Measurements from ENCODE around the gene TBP. TPM values are rescaled to one million over a fixed set of nuclear protein-coding genes. Genes with fewer than 3 reads are reported as not detected.

TBP gene
- total RNA-seq, 1 experiment from 2014 or later = 20.6 TPM

- TF ChIP-seq GTF2I (CRISPR knock-in tag; conservative IDR thresholded peaks at IDR 0.05) (no peak), NR1H2 (CRISPR knock-in tag; IDR thresholded peaks at IDR 0.05) (no peak), EMX1 (CRISPR knock-in tag; IDR thresholded peaks at IDR 0.05) (no peak), CBFB (CRISPR knock-in tag; IDR thresholded peaks at IDR 0.05; ENCODE audit: low read depth) (no peak), ESRRA (CRISPR knock-in tag; IDR thresholded peaks at IDR 0.05; ENCODE audit: borderline replicate concordance) (0 out of 2 replicates have a peak, but pooled peaks have one; percentile 32), ETV6 (CRISPR knock-in tag; IDR thresholded peaks at IDR 0.05) (peak; percentile 53; the same call in 1 of the 2 replicates), SP1 (CRISPR knock-in tag; conservative IDR thresholded peaks at IDR 0.05) (peak; percentile 85), MLX (CRISPR knock-in tag; IDR thresholded peaks at IDR 0.05) (no peak), NFE2L1 (CRISPR knock-in tag; IDR thresholded peaks at IDR 0.05) (no peak), JAZF1 (CRISPR knock-in tag; IDR thresholded peaks at IDR 0.05) (no peak), SMAD3 (CRISPR knock-in tag; IDR thresholded peaks at IDR 0.05; ENCODE audit: borderline replicate concordance) (no peak), ZNF232 (CRISPR knock-in tag; IDR thresholded peaks at IDR 0.05) (0 out of 2 replicates have a peak, but pooled peaks have one; percentile 6), CREM (CRISPR knock-in tag; IDR thresholded peaks at IDR 0.05) (peak; percentile 64), GABPB1 (CRISPR knock-in tag; IDR thresholded peaks at IDR 0.05) (peak; percentile 75; the same call in 1 of the 2 replicates), FOXK1 (CRISPR knock-in tag; IDR thresholded peaks at IDR 0.05) (peak; percentile 69; the same call in 1 of the 2 replicates)
Observed at GRCh38 chr6:170584181-170584953, 30.2 kb downstream of the TBP start, which contains the start of gene PDCD2 (continued).

DNA sequence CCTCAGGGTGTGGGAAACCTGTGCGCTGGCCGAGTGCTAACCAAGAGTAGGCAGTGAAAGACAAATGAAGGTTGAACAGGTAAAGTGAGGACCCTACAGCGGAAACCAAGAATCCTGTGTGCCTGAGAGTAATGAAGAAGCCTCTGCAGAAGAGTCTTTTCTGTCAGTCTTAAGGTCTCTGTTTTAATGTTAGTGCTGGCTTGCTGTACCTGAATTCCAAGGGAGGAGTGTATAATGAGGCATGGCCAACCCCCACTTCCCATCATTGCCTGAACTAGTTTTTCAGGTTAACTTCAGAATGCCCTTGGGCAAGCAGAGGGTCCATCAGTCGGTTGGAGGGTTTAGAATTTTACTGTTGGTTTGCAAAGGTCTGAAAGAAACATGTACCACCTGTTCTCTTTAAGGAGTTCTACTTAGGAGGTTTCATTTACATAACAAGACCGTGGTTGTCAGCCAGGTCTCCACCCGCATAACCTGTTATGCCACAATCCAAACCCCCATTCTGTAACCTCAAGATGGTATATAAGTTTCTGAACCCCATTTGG, 30.9 kb downstream of the TBP start:
- no peaks in the 10 kb centered on the region for H3K27me3 Mint-ChIP-seq (ENCODE audit: low read depth)
- peaks cover 13% of the 10 kb centered on the region for H3K9me3 Mint-ChIP-seq
- peak overlapping the region; percentile 99 for H3K27ac Mint-ChIP-seq
- ChIA-PET POLR2A (no interaction called here), CTCF (no interaction called here)
- DNase-seq (ENCODE audit: low spot score) (peak; percentile 15), ATAC-seq (peak; percentile 29)
- peak overlapping the region; percentile 99 for H3K4me3 Mint-ChIP-seq
- TF ChIP-seq E2F5 (CRISPR knock-in tag; IDR thresholded peaks at IDR 0.05) (no peak), ZNF263 (CRISPR knock-in tag; IDR thresholded peaks at IDR 0.05; ENCODE audit: low read depth) (no peak), RELA (CRISPR knock-in tag; IDR thresholded peaks at IDR 0.05; ENCODE audit: borderline replicate concordance) (no peak)
- TF ChIP-seq, protein P1, sequence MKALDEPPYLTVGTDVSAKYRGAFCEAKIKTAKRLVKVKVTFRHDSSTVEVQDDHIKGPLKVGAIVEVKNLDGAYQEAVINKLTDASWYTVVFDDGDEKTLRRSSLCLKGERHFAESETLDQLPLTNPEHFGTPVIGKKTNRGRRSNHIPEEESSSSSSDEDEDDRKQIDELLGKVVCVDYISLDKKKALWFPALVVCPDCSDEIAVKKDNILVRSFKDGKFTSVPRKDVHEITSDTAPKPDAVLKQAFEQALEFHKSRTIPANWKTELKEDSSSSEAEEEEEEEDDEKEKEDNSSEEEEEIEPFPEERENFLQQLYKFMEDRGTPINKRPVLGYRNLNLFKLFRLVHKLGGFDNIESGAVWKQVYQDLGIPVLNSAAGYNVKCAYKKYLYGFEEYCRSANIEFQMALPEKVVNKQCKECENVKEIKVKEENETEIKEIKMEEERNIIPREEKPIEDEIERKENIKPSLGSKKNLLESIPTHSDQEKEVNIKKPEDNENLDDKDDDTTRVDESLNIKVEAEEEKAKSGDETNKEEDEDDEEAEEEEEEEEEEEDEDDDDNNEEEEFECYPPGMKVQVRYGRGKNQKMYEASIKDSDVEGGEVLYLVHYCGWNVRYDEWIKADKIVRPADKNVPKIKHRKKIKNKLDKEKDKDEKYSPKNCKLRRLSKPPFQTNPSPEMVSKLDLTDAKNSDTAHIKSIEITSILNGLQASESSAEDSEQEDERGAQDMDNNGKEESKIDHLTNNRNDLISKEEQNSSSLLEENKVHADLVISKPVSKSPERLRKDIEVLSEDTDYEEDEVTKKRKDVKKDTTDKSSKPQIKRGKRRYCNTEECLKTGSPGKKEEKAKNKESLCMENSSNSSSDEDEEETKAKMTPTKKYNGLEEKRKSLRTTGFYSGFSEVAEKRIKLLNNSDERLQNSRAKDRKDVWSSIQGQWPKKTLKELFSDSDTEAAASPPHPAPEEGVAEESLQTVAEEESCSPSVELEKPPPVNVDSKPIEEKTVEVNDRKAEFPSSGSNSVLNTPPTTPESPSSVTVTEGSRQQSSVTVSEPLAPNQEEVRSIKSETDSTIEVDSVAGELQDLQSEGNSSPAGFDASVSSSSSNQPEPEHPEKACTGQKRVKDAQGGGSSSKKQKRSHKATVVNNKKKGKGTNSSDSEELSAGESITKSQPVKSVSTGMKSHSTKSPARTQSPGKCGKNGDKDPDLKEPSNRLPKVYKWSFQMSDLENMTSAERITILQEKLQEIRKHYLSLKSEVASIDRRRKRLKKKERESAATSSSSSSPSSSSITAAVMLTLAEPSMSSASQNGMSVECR (CRISPR knock-in tag; IDR thresholded peaks at IDR 0.05; ENCODE audit: borderline replicate concordance) = 0 out of 2 replicates have a peak, but pooled peaks have one; percentile 25
- H3K36me3 Mint-ChIP-seq = peaks cover 50% of the 10 kb centered on the region
- peaks cover 37% of the 10 kb centered on the region for H3K4me1 Mint-ChIP-seq
